CD8-positive, alpha-beta memory T cell (primary cell): Measurements from ENCODE around the gene KCNN3. TPM values are rescaled to one million over a fixed set of nuclear protein-coding genes. Genes with fewer than 3 reads are reported as not detected.

Source experiments
- CTCF ChIA-PET: fragments of 350-600 bp; sonication (Branson Sonifier 250); formaldehyde crosslinking; loops from one replicate; lab custom pipeline; 2021; ENCODE audit warnings: antibody characterized with exemption; lab: Charles Lee
- POLR2A ChIA-PET: fragments of 350-600 bp; sonication (Branson Sonifier 250); formaldehyde crosslinking; loops from one replicate; lab custom pipeline; 2021; ENCODE audit warnings: antibody characterized with exemption; lab: Charles Lee
- DNase-seq, 5 donors: peaks; one replicate each; pipeline versions ENCODE4 v3.0.0 to v3.0.0-alpha.2; 2020 to 2022; ENCODE audit warnings: mixed read lengths in 1 of 5
- H3K27ac ChIP-seq: one replicate; pipeline ENCODE4 v1.7.0; 2013; ENCODE audit warnings: low read depth, mild to moderate bottlenecking, low read length, moderate library complexity
- H3K27me3 ChIP-seq: 2 replicates; pipeline ENCODE4 v1.7.0; 2013; ENCODE audit warnings: low read length, mild to moderate bottlenecking; ENCODE audit not compliant: insufficient read depth, poor library complexity, severe bottlenecking
- H3K36me3 ChIP-seq: 2 replicates; pipeline ENCODE4 v1.7.0; 2013; ENCODE audit warnings: mild to moderate bottlenecking, low read length, moderate library complexity; ENCODE audit not compliant: insufficient read depth
- H3K4me1 ChIP-seq: 2 replicates; pipeline ENCODE4 v1.7.0; 2013; ENCODE audit warnings: mild to moderate bottlenecking, low read length, moderate library complexity; ENCODE audit not compliant: insufficient read depth
- H3K4me3 ChIP-seq: 2 replicates; pipeline ENCODE4 v1.7.0; 2013; ENCODE audit warnings: mild to moderate bottlenecking, low read length
- H3K9me3 ChIP-seq: 2 replicates; pipeline ENCODE4 v1.7.0; 2013; ENCODE audit warnings: mild to moderate bottlenecking, low read length
- H3K27ac Mint-ChIP-seq, 8 donors: one replicate each; pipeline ENCODE4 v1.8.0; 2020 to 2021; ENCODE audit warnings: mixed read lengths in 8 of 8, mild to moderate bottlenecking in 6 of 8, inconsistent platforms in 3 of 8, moderate library complexity in 3 of 8
- H3K27me3 Mint-ChIP-seq, 2 donors: one replicate each; pipeline ENCODE4 v1.8.0; 2020 to 2021; ENCODE audit warnings: mixed read lengths in 2 of 2, mild to moderate bottlenecking in 1 of 2, moderate library complexity in 1 of 2
- H3K36me3 Mint-ChIP-seq, 3 donors: one replicate each; pipeline ENCODE4 v1.8.0; 2020 to 2021; ENCODE audit warnings: mixed read lengths in 3 of 3, inconsistent platforms in 1 of 3, mild to moderate bottlenecking in 1 of 3
- H3K4me1 Mint-ChIP-seq, 3 donors: one replicate each; pipeline ENCODE4 v1.8.0; 2020 to 2021; ENCODE audit warnings: mixed read lengths in 3 of 3, inconsistent platforms in 1 of 3, mild to moderate bottlenecking in 1 of 3
- H3K4me3 Mint-ChIP-seq, 7 donors: one replicate each; pipeline ENCODE4 v1.8.0; 2020 to 2021; ENCODE audit warnings: mixed read lengths in 7 of 7, mild to moderate bottlenecking in 6 of 7, moderate library complexity in 4 of 7, inconsistent platforms in 2 of 7
- H3K9me3 Mint-ChIP-seq, 5 donors: one replicate each; pipeline ENCODE4 v1.8.0; 2020 to 2022; ENCODE audit warnings: mixed read lengths in 5 of 5, mild to moderate bottlenecking in 3 of 5, moderate library complexity in 2 of 5, inconsistent platforms in 1 of 5
- polyA plus RNA-seq: library from polyadenylated mRNA; unstranded; fragments of 300-500 nt; fragmentation: Illumina TruSeq; gene quantifications from one replicate; pipeline ENCODE4 v1.2.3, GENCODE V29; 2021
- total RNA-seq, 2 experiments: library from RNA; stranded (reverse); gene quantifications; one replicate each; pipeline ENCODE4 v1.2.3, GENCODE V29; 2021

Gene KCNN3
- total and polyA plus RNA-seq, 3 experiments from 2014 or later: 0.18 to 0.22 TPM; not detected in 1

DNA sequence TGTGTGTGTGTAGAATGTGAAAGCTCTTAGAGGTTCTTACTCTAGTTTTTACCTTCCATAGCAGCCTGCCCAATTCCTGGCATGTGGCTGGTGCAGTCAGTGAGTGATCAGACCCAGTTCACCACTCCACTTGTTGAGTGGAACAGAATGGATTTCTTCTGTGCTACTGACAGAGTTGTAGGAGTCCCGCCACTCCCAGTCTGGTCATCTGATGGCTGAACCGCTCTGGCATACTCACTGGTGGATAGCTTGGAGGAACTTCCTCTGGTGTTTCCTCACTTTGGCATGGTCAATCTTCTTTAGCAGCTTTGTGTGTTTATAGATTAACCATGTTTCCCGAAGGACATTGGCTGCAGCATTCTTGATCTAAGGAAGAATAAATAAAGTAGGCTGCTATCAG, 155.4 kb downstream of the KCNN3 start:
- Mint-ChIP-seq H3K36me3 (no peaks in the 10 kb centered on the region), H3K4me1 (peaks cover 15 to 21% (median 18%) of the 10 kb centered on the region in 3 donors), H3K4me3 (no peak overlapping the region), H3K9me3 (no peaks in the 10 kb centered on the region), H3K27ac (peak overlapping the region in 4 of 8 donors; percentile 24 to 34 (median 27)), H3K27me3 (peaks cover 0 to 1% of the 10 kb centered on the region in 2 donors)
- H3K9me3 ChIP-seq: no peaks in the 10 kb centered on the region
- ChIA-PET CTCF (no interaction called here), POLR2A (interaction anchor here (0.6 kb wide), 1 partner anchor 190 kb away, joined by 10 read pairs; no protein-coding TSS in a partner anchor)
- H3K27me3 ChIP-seq: no peaks in the 10 kb centered on the region
- no peaks in the 10 kb centered on the region for H3K36me3 ChIP-seq
- peaks cover 8% of the 10 kb centered on the region for H3K4me1 ChIP-seq
- peak in 1 of 5 donors; percentile 5 for DNase-seq
- no peak overlapping the region for H3K4me3 ChIP-seq
- H3K27ac ChIP-seq: no peak overlapping the region

DNA sequence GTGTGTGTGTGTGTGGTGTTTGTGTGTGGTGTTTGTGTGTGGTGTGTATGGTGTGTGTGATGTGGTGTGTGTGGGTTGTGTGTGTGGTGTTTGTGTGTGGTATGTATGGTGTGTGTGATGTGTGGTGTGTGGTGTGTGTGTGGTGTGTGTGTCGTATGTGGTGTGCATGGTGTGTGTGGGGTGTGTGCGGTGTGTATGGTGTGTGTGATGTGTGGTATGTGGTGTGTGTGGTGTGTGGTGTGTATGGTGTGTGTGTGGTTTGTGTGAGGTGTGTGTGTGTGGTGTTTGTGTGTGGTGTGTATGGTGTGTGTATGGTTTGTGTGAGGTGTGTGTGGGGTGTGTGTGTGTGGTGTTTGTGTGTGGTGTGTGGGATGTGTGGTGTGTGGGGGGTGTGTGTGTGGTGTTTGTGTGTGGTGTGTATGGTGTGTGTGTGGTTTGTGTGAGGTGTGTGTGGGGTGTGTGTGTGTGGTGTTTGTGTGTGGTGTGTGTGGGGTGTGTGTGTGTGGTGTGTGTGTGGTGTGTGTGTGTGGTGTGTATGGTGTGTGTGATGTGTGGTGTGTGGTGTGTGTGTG, 155.9 kb downstream of the KCNN3 start:
- POLR2A ChIA-PET: interaction anchor here (0.6 kb wide), 1 partner anchor 191 kb away, joined by 10 read pairs; no protein-coding TSS in a partner anchor
- Histone ChIP-seq H3K4me1 (peaks cover 4% of the 10 kb centered on the region), H3K27me3 (no peaks in the 10 kb centered on the region), H3K9me3 (no peaks in the 10 kb centered on the region), H3K4me3 (no peak overlapping the region), H3K27ac (no peak overlapping the region), H3K36me3 (no peaks in the 10 kb centered on the region)
- CTCF ChIA-PET: no interaction called here
- no peak overlapping the region for H3K27ac Mint-ChIP-seq
- H3K4me1 Mint-ChIP-seq: peaks cover 12 to 17% (median 13%) of the 10 kb centered on the region in 3 donors
- peaks cover 2 to 3% of the 10 kb centered on the region in 2 donors for H3K27me3 Mint-ChIP-seq
- DNase-seq: no peak
- H3K9me3 Mint-ChIP-seq: no peaks in the 10 kb centered on the region
- H3K36me3 Mint-ChIP-seq: no peaks in the 10 kb centered on the region
- H3K4me3 Mint-ChIP-seq: no peak overlapping the region

DNA sequence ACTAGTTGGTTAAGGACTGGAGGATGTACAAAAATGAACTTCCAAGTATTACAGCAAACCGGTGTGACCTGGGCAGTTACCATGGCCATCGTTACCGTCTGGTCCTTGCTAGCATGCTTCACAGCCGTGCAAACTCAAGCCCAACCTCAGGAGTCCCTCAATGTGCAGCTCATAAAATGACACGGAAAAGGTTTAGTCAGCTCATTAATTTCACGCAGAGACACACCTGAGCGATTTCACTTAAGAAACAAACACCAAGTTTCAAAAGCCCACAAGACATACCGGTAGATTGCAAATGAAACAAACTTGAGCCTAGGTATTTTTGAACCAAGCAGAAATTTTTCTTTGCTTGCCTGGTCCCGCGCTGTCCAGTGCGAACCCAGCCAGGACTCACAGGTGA, 157.1 kb downstream of the KCNN3 start:
- H3K4me3 Mint-ChIP-seq: no peak overlapping the region
- no peak overlapping the region for H3K27ac Mint-ChIP-seq

DNA sequence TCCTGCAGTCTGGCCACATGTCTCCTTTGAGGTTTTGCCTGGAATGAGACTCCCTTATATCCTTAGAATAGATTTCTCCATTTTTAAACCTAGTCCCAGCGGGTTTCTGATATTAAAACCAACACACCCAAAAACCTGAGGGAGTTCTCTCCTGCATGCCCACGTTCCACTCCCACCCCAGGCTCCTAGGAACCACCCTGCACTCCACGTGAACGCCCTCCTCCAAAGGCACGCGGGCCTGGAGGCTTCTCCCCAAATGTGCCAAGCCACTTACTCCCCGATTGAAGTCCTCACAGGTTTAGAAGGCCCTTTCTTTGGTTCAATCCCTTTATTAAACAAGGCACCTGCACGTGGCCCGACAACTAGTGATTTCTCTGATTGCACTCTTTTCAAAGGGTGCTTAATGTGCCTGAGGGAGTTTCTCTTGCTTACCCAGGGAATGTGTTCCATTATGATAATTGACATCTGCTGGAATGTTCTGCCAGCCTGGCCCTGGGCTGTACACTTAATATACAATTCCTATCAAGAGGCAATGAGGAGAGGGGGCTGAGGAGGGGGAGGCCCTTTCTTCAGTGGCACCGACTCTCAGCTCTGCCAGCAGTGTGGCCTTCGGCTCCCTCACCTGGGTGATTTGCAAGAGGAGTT, 157.8 kb downstream of the KCNN3 start:
- DNase-seq: no peak
- Histone ChIP-seq H3K4me1 (peaks cover 4% of the 10 kb centered on the region), H3K27ac (no peak overlapping the region), H3K36me3 (no peaks in the 10 kb centered on the region), H3K4me3 (no peak overlapping the region), H3K9me3 (no peaks in the 10 kb centered on the region), H3K27me3 (no peaks in the 10 kb centered on the region)
- H3K9me3 Mint-ChIP-seq: no peaks in the 10 kb centered on the region
- no peaks in the 10 kb centered on the region for H3K36me3 Mint-ChIP-seq
- no peak overlapping the region for H3K4me3 Mint-ChIP-seq
- no peak overlapping the region for H3K27ac Mint-ChIP-seq
- POLR2A ChIA-PET: no interaction called here
- H3K4me1 Mint-ChIP-seq: peaks cover 12 to 17% (median 13%) of the 10 kb centered on the region in 3 donors
- CTCF ChIA-PET: no interaction called here
- peaks cover 5 to 12% of the 10 kb centered on the region in 2 donors for H3K27me3 Mint-ChIP-seq

More for the DNA sequence above, 157.1 kb downstream of the KCNN3 start:
- H3K27me3 Mint-ChIP-seq: peaks cover 5% of the 10 kb centered on the region in 2 donors
- H3K9me3 ChIP-seq: no peaks in the 10 kb centered on the region
- CTCF ChIA-PET: interaction anchor here (0.9 kb wide), 1 partner anchor 31 kb away, joined by 3 read pairs; no protein-coding TSS in a partner anchor
- POLR2A ChIA-PET: no interaction called here
- H3K36me3 Mint-ChIP-seq: no peaks in the 10 kb centered on the region
- H3K36me3 ChIP-seq: no peaks in the 10 kb centered on the region
- no peak overlapping the region for H3K27ac ChIP-seq
- peaks cover 12 to 17% (median 13%) of the 10 kb centered on the region in 3 donors for H3K4me1 Mint-ChIP-seq
- H3K27me3 ChIP-seq: no peaks in the 10 kb centered on the region
- H3K9me3 Mint-ChIP-seq: no peaks in the 10 kb centered on the region
- no peak for DNase-seq
- H3K4me3 ChIP-seq: no peak overlapping the region
- peaks cover 4% of the 10 kb centered on the region for H3K4me1 ChIP-seq

DNA sequence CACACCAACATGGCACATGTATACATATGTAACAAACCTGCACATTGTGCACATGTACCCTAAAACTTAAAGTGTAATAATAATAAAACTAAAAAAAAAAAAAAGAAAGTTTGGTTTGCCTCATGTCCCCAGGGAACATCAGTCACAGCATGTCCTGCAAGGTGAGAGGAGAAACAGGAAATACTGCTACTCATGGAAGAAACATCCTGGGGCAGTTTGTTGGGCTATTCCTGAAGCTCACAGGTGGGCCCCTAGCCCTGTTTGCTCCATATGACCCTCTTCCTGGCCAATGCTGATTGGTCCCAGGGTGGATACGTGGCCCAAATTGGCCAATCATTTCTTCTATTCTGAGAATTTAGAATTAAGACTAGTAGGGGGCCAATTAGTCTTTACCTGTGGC, 158.7 kb downstream of the KCNN3 start:
- Histone ChIP-seq H3K4me3 (no peak overlapping the region), H3K27ac (no peak overlapping the region), H3K9me3 (no peaks in the 10 kb centered on the region), H3K36me3 (no peaks in the 10 kb centered on the region), H3K4me1 (peaks cover 4% of the 10 kb centered on the region), H3K27me3 (no peaks in the 10 kb centered on the region)
- peaks cover 5 to 12% of the 10 kb centered on the region in 2 donors for H3K27me3 Mint-ChIP-seq
- ChIA-PET POLR2A (no interaction called here), CTCF (no interaction called here)
- no peak overlapping the region for H3K27ac Mint-ChIP-seq
- no peaks in the 10 kb centered on the region for H3K36me3 Mint-ChIP-seq
- DNase-seq: no peak
- H3K4me3 Mint-ChIP-seq: no peak overlapping the region
- H3K9me3 Mint-ChIP-seq: no peaks in the 10 kb centered on the region
- H3K4me1 Mint-ChIP-seq: peaks cover 10 to 12% (median 12%) of the 10 kb centered on the region in 3 donors

DNA sequence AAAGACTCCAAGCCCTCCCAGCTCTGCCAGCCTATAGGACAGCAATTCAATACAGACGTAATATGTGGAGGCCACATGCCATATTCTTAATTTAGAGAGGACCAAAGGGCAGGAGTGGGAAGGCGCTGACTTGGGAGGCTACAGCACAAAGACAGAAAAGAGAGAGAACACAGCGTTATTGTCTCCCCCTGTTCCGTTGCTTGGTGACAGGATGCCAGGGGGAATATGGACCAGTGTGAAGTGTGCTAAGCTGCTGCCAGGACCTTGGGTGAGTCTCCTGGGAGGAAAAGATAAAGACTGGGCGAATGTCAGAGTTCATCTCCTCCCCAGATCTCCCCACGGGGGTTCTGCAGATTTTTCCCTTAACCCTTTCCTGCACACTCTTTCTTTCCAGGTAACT, 160.0 kb downstream of the KCNN3 start:
- H3K4me1 ChIP-seq: no peaks in the 10 kb centered on the region

DNA sequence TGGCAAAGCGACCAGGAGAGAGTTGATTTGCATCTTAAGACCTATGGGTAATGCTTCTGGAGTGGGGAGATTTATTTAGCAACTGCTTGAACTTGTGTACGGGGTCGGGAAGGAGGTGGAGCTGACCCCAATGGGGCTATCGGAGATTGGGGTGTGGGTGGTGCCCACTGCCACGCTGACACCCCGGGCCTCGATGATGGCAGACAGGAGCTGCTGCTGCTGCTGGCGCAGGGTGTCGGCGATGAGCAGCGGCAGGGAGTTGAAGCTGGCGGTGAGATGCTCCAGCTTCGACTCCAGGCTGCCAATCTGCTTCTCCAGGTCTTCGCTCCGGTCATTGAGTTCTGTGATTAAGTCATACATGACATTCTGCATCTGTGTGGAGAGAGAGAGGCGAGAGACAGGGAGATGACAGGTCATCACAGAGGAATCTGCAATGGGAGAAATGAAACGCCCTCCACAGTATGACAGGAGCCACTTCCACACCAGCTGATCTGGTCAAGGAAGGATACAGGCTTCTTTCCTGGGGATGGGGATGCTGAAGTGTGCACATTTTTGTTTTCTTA, 162.1 kb downstream of the KCNN3 start:
- CTCF ChIA-PET: interaction anchor here (0.9 kb wide), 1 partner anchor 53 kb away, joined by 3 read pairs; no protein-coding TSS in a partner anchor
- Histone ChIP-seq H3K27ac (no peak overlapping the region), H3K27me3 (no peaks in the 10 kb centered on the region), H3K36me3 (no peaks in the 10 kb centered on the region), H3K4me3 (no peak overlapping the region), H3K4me1 (no peaks in the 10 kb centered on the region), H3K9me3 (no peaks in the 10 kb centered on the region)
- POLR2A ChIA-PET: no interaction called here
- DNase-seq: no peak
- H3K27me3 Mint-ChIP-seq: peaks cover 5 to 25% of the 10 kb centered on the region in 2 donors
- H3K4me3 Mint-ChIP-seq: no peak overlapping the region
- H3K9me3 Mint-ChIP-seq: no peaks in the 10 kb centered on the region
- H3K36me3 Mint-ChIP-seq: no peaks in the 10 kb centered on the region
- H3K4me1 Mint-ChIP-seq: no peaks in the 10 kb centered on the region
- H3K27ac Mint-ChIP-seq: no peak overlapping the region

More for the DNA sequence above, 160.0 kb downstream of the KCNN3 start:
- H3K27ac ChIP-seq: no peak overlapping the region
- no peaks in the 10 kb centered on the region for H3K36me3 Mint-ChIP-seq
- CTCF ChIA-PET: no interaction called here
- H3K27me3 ChIP-seq: no peaks in the 10 kb centered on the region
- DNase-seq: no peak
- H3K27ac Mint-ChIP-seq: peak overlapping the region in 2 of 8 donors; percentile 9 to 29
- H3K4me3 Mint-ChIP-seq: no peak overlapping the region
- H3K9me3 ChIP-seq: no peaks in the 10 kb centered on the region
- H3K36me3 ChIP-seq: no peaks in the 10 kb centered on the region
- POLR2A ChIA-PET: no interaction called here
- no peaks in the 10 kb centered on the region for H3K9me3 Mint-ChIP-seq
- peaks cover 0 to 4% (median 0%) of the 10 kb centered on the region in 3 donors for H3K4me1 Mint-ChIP-seq
- H3K27me3 Mint-ChIP-seq: peaks cover 5 to 15% of the 10 kb centered on the region in 2 donors
- H3K4me3 ChIP-seq: no peak overlapping the region

DNA sequence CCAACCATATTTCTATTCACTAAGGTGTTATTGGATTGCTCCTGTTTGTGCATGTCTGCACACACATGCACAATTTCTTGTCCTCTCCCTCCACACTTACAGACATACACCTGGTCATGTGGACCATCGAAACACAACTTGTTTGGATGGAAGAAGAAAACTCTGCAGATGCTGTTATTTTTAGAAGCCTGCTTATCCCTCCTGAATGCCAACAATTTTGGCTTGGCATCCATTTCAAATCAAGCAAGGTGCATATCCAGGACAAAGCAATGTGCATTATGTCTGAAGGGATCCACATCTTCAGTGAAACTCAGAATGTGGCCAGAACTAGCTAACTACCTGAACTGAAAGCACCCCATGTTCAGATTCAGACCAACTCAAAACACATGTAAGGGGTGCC, 163.2 kb downstream of the KCNN3 start:
- Mint-ChIP-seq H3K27ac (no peak overlapping the region), H3K4me3 (no peak overlapping the region), H3K36me3 (no peaks in the 10 kb centered on the region), H3K4me1 (no peaks in the 10 kb centered on the region), H3K27me3 (peaks cover 6 to 25% of the 10 kb centered on the region in 2 donors), H3K9me3 (no peaks in the 10 kb centered on the region)
- Histone ChIP-seq H3K36me3 (no peaks in the 10 kb centered on the region), H3K9me3 (no peaks in the 10 kb centered on the region), H3K27me3 (no peaks in the 10 kb centered on the region), H3K27ac (no peak overlapping the region), H3K4me1 (no peaks in the 10 kb centered on the region), H3K4me3 (no peak overlapping the region)
- no peak for DNase-seq
- ChIA-PET CTCF (no interaction called here), POLR2A (no interaction called here)
